Measurements from ENCODE around the gene COPE.
"Not testable (repeated sequence)": the region's sequence is repeated elsewhere in the genome, so short reads cannot be mapped to it uniquely, and the experiment has no call there.

Gene COPE

DNA sequence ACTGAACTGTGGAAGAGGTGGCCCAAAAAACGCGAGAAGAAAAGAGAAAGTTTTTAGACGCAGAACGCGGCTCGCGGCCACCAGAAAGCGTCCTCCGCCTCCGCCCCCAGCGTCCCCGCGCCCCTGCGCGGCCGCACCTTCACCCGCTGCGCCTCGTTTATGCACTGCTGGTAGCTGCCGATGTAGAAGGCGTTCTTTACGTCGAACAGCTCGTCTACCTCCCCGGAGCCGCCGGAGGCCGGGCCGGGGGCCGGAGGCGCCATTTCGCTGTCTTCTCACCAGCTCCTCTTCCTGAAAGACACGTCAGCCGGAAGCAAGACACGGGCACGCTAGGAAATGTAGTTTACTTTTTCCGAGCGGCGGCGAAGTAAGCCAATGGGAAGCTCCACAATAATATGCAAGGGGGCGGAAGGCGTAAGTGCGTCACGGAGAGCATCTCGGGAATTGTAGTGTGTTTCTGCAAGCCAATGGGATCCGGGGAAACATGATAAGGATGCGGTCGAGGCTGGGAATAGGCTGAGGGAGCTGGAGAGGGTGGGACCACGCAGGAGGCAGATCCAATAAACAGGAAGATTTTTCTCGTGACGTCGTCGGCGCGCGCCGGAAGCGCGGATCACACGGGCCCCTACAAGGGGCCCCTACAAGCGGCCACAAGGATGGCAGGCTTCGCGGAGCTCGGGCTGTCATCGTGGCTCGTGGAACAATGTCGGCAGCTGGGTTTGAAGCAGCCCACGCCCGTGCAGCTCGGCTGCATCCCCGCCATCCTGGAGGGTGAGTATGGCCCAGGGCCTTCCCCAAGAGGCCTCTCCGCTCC, at the start of gene COPE, which contains the start of gene DDX49:
Gene COPE, minus strand, starts transcription at position 302 of the 814 bp plus-strand sequence. Its CDS starts 39 bp downstream, at position 263.
Gene DDX49, plus strand, starts transcription at position 630 of the 814 bp plus-strand sequence. Its CDS starts 27 bp downstream, at position 657.
- peak; percentile 87 to 100 (median 98) for DNase-seq

DNA sequence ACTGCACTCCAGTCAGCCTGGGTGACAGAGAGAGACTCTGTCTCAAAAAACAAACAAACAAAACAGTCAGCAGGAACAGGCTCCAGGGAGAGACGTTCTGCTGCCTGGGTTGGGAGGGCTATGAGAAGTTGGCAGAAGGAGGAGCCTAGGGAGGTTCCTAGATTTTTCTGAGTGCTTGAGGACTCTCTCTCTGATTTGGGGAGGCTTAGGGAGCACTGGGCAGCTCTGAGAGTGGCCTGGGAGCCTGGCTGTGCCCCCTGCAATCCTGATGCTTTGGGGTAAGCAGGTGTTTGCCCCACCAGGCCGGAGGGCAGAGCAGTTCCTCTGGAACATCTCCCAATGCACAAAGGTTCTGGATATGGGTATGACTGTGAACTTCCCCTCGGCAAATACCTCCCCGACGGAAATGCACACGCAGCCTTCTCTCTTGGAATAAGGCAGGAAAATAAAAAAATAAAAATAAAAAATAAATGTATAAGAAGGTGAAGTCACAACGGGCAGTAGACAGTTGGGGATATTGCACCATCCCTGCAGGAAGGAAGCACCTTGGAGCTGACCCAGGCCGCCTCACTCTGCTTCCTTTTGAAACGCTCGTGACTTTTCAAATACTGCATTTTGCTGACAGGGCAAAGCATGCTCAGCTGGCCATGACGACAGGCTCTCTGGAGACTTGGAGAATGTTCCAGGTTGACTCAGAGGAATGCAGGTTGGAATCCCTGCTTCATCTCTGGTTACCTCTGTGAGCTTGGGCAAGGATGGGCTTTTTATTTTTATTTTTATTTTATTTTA, 48.4 kb upstream of the COPE start:
- DNase-seq, result peak in 12 of 51 donors; percentile 2 to 37 (median 11)

DNA sequence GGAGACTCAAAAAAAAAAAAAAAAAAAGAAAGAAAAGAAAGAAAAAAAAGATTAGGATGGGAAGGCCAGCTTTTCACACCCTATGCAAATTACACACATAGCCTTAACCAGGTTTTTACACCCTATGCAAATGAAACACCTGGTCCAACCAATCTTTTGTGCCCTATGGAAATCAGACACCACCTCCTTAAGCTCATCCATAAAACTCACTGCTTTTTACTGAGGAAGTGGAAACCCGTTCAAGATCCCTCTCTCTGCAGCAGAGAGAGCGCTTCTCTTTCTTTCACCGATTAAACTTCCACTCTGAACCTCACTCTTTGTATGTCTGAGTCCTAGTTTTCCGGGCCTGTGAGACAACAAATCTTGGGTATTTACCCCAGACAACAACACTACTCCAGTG, 47.1 kb upstream of the COPE start:
- DNase-seq, result no peak

DNA sequence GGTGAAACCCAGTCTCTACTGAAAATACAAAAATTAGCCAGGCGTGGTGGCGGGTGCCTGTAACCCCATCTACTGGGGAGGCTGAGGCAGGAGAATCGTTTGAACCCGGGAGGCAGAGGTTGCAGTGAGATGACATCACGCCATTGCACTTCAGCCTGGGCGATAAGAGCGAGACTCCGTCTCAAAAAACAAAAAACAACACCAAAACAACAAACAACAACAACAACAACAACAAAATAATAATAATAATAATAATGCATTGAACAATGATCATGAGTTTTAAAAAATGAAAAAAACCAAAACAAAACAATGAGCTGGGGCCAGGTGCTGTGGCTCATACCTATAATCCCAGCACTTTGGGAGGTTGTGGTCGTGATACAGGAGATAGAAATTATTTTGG, 44.9 kb upstream of the COPE start:
- DNase-seq, result no peak

DNA sequence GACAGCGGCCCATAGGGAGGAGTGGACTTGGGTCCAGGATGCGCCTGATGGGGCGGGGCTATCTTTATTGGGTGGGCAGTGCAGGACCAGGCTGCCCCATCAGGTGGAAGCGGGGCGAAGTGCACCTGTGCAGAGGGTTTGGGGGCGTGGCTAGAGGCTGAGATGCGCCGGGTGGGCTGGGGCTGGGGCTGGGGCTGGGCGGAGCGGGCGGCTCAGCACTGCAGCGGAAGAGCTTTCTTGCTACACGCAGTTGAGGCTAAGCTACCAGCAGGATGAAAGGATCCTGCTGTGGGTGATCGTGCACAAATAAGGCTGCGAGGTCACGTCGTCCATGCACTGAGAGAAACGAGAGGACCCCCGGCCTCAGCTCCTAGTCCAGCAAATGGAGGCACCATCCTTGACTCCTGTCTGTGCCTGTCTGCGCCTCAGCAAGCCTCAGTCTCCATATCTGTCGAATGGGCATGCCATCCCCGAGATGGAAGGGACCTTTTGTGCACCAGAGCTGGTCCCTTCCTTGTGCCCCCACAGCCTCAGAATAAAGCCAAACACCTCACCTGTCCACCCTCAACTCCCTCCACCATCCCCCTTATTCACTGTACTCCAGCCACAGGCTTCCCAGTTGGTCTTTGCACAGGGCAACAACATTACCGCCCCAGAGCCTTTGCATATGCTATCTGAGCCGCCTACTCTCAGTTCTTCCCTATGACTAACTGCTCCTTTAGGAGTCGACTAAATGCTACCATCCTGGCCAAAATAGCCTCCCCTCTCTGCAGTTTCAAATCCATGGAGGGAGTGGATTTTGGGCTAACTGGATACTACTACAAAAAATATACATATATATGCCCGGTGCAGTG, 42.8 kb upstream of the COPE start:
- DNase-seq, result no peak

DNA sequence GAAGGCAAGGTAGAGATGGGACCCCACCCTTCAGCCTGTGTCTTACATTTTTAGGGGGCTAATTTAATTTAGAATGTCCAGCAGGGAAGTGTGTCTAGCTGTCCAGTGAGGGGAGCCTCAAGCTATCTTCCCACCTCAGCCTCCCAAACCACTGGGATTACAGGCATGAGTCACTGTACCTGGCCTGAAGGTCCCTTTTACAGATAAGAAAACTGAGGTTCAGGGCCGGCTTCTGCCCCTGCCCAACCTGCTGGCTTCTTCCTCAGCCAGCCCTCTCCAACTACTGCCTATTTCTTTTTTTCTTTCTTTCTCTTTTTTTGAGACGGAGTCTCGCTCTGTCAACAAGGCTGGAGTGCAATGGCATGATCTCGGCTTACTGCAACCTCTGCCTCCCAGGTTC, 41.2 kb upstream of the COPE start:
- no peak for DNase-seq

DNA sequence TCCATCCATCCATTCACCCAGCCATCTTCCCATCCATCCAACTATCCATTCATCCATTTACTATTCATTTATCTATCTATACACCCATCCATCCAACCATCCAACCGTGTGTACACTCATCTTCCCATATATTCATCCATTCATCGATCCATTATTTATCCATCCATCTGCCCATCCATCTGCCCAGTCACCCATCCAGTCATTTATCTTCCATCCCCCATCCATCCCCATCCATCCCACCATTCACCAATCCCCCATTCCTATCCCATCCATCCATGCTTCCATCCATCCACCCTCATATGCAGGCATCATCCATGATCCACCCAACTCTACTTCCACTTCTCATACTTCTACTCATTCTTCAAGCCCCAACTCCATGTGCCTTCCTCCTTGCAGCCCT, 35.9 kb upstream of the COPE start:
- DNase-seq, result no peak

DNA sequence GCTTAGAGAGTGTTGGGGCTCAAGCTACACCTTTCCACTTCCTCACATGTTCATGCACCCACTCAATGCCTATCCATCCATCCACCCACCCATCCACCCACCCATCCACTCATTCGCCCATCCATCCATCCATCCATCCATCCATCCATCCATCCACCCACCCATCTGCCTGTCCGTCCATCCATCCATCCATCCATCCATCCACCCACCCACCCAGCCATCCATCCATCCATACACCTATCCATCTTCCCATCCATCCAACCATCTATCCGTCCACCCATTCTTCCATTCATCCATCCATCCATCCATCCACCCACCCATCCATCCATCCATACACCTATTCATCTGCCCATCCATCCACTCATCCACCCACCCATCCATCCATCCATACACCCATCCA, 34.9 kb upstream of the COPE start:
- no peak for DNase-seq

DNA sequence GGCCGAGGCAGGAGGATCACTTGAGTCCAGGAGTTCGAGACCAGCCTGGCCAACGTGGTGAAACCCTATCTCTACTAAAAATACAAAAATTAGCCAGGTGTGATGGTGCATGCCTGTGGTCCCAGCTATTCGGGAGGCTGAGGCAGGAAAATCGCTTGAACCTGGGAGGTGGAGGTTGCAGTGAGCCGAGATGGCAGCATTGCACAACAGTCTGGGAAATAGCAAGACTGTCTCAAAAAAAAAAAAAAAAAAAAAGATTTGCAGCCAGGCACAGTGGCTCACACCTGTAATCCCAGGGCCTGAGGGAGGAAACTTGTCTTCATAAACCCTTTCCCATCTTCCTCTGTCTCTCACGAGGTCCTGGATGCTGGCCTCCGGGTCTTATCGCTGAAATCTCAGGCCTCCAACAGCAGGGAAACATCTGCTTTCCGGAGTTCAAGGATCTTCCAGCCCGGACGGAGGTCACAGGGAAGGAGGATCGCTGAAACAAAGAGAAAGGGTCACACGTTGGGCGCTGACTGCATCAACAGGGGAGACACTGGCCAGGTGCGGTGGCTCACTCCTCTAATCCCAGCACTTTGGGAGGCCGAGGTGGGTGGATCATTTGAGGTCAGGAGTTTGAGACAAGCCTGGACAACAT, 33.3 kb upstream of the COPE start:
- not testable (repeated sequence) for DNase-seq

DNA sequence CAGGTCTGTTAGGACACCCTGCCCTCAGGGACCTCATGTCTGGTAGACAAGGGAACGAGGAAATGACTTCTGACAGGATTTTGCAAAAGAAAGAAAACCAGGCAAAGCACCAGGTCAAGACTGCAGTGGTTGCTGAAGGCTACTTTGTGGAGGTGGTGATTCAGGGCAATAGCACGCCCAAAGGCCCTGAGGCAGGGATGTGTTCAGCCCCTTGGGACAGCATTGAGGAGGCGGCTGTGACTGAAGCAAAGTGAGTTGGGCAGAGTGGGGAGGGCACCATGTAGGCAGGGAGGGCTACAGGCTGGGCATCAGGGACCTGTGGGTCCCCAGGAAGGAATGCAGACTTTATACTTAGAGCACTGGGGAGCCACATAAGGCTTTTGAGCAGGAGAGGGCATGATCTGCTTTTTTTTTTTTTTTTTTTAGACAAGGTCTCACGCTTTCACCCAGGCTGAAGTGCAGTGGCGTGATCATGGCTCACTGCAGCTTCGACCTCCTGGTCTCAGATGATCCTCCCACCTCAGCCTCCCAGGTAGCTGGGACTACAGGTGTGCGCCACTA, 32.6 kb upstream of the COPE start:
- no peak for DNase-seq

DNA sequence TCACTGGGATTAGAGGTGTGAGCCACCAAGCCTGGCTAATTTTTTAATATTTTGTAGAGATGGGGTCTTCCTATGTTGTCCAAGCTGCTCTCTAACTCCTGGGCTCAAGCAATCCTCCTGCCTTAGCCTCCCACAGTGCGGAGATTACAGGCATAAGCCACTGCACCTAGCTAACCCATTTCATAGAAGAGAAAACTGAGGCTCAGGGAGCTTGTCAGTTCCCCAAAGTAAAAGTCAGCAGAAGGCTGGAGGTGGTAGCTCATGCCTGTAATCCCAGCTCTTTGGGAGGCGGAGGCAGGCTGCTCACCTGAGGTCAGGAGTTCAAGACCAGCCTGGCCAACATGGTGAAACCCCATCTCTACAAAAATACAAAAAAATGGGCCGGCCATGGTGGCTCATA, 30.7 kb upstream of the COPE start:
- DNase-seq, result no peak

DNA sequence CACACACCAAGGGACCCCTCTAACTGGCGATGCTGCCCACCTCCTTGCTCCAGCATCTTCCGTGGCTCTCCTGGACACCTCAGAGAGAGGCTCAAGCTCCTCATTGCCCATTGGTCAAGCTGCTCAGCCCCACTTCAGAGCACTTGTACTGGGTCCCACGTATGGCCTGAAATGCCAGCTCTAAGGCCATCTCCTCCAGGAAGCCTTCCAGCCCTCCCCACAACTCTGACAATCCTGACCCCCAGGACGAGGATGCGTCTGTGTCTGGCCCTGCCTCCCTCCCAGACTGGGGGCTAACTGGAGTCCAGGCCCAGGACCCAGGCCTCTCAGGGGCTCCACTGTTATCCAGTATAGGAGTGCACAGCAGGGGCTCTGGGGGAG, 29.8 kb upstream of the COPE start:
- no peak for DNase-seq

DNA sequence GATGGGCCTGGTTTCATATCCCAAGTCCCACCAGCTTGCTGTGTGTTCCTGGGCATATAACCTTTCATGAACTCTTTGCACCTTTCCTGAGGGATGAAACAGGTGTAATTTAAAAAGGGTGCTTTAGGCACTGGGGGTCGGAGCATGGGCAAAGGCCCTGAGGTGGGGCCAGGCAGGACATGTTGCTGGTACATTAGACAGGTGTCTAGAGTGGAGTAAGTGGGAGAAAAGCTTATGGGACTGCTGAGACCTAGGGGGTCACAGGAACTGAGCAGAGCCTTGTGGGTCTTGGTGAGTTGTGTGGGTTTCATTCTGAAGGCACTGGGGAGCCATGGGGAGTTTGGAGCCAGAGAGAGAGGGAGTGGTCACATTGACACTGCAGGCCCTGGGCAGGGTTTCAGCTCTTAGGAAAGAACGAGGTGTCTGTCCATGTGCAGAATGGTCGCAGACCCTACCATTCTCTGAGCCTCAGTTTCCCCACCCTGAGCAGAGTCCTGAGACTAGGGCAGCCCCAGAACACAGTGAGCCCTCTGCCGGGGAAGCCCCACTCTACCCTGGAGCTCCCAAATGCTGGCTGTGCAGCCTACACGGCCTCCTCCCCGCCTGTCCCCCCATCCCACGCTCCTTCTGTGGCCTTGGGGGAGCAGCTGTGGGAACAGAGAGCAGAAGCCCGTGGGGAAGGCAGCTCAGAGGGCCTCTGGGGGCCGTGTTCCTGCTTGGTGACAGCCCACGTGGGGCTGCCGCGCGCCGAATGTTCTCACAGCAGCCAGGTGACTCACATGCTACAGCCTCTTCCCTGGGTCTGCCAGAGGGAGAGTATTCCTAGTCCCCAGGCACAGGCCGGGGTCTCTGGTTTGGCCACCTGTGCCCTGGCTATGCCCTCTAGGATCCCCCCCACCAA, 29.1 kb upstream of the COPE start:
- no peak for DNase-seq

DNA sequence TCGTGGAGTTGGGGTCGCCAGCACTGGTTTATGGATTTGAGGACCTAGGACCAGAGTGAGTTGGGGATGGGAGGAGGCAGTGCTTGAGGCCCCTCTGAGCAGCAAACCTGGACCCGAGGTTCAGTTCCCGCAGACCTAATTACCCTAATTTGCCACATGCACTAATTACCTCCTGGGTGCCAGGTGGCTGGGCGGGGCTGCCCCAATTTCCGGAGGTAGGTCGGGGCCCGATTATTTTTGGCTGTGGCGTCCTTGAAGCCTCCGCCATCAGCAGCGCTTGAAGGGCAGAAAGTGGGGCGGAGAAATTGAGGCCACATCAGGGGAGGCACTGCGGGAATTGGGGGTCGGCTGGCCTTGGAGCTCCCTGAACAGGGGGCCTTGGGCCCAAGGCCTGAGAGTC, 27.7 kb upstream of the COPE start:
- no peak for DNase-seq

DNA sequence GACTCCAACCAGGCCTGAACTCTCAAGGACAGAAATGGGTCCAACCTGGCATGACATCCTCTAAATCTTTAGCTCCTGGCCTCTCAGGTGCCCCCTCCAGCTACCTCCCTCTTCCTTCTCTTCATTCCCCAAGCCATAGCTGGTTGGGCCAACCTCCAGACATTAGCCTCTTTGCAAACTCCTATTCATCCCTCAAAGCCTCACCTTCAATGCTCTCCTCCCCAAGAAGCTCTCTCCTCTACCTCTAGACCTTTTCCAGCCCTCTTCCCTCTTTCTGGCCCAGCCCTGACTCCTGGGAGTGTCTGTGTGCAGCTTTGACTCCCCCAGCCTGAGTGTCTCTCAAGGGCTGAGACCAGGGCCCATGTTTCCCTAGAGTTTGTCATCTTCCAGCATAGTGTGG, 27.1 kb upstream of the COPE start:
- no peak for DNase-seq

DNA sequence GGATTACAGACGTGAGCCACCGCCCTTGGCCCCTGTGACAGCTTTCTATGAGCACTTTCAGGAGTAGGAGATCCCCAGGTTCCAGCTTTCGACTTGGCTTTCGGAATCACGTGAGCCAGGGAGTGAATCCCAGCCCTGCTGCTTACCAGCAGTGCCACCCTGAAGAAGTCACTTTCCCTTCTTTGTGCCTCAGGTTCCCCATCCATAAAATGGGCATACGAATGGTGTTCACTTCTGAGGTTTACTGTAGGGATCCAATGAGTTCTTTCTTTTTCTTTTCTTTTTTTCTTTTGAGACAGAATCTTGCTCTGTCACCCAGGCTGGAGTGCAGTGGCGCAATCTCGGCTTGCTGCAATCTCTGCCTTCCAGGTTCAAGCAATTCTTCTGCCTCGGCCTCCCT, 26.1 kb upstream of the COPE start:
- DNase-seq, result no peak

DNA sequence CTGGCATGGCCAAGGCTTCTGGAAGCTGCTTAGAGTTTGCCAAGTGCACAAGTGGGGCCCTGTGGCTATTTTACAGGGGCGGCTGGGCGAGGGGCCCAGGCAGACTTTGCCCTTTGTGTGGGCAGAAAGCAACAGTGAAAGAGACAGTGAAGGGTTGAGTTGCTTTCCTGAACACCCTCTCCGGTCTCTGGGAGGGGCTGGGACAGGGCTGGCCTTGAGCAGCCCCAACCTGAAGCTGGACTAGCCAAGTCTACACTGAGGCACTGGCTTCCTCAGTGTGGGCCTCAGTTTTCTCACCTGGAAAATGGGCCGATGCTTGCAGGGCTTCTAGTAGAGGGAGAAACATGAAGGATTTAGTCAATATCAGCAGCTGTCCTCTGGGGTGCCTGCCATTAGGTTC, 24.3 kb upstream of the COPE start:
- peak in 2 of 51 donors; percentile 19 to 20 for DNase-seq

DNA sequence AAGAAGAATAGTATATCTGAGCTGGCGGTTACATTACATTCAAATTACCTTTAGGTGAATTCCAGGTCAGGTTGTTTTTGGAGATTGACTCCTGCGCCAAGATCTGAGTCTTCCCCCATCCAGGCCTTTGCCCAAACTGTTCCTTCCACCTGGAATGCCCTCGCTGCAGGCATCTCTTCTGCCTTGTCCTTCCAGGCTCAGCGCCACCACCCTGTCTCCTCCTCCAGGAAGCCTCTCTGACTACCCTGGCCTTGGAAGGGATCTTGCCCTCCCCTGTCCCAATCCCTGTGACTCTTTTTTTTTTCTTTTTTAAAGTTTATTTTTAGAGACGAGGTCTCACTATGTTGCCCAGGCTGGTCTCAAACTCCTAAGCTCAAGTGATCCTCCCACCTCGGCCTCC, 23.5 kb upstream of the COPE start:
- DNase-seq, result no peak

DNA sequence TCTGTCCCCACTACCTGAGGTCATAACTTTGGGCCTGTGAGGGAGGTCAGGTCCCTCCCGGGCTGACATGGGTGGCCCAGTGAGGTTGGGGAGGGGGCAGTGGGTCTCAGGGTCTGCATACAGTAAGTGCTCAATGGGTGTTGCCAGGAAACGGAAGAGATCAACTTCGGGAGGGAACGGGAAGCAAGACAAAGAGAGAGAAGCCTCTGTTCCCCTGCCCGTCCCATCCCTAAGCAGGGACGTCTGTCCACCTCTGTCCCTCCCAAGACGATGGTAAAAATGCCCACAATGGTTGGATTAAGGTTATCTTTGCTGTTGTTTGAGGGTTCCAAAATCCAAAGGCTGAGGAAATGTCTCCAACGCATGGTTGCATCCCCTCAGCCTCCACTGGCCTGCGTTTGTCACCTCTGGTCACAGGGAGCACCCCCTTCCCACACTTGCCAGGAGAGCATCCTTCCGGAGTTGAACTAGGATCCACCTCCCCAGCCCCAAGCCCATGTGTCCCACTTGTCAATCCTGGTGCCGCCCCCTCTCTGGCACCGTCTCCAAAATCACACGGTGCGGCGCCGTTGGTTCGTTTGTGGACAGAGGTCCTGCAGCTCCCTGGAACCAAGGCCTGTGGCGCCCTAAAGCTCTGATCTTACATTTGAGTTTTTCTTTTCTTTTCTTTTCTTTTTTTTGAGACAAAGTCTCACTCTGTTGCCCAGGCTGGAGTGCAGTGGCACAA, 22.6 kb upstream of the COPE start:
- peak in 13 of 51 donors; percentile 1 to 21 (median 8) for DNase-seq
